DND-41 (cell line): ENCODE results near the gene RALGDS.

ENCODE experiments used
- EZH2 ChIP-seq: IDR thresholded peaks from 3 replicates; pipeline ENCODE4 v1.6.1; 2012; ENCODE audit warnings: borderline replicate concordance, low read depth, mild to moderate bottlenecking, moderate library complexity, low read length, inconsistent platforms; ENCODE audit not compliant: severe bottlenecking
- TF ChIP-seq, protein P1 (sequence below): IDR thresholded peaks from 2 replicates; pipeline ENCODE4 v1.5.1; 2012; ENCODE audit warnings: borderline replicate concordance, low read length, moderate library complexity, mild to moderate bottlenecking; ENCODE audit not compliant: poor library complexity, severe bottlenecking; ENCODE audit errors: extremely low read depth

GRCh38 chr9:133057553-133057952 lies 63.5 kb downstream of the RALGDS start:
- no peak for TF ChIP-seq EZH2
- TF ChIP-seq, protein P1, sequence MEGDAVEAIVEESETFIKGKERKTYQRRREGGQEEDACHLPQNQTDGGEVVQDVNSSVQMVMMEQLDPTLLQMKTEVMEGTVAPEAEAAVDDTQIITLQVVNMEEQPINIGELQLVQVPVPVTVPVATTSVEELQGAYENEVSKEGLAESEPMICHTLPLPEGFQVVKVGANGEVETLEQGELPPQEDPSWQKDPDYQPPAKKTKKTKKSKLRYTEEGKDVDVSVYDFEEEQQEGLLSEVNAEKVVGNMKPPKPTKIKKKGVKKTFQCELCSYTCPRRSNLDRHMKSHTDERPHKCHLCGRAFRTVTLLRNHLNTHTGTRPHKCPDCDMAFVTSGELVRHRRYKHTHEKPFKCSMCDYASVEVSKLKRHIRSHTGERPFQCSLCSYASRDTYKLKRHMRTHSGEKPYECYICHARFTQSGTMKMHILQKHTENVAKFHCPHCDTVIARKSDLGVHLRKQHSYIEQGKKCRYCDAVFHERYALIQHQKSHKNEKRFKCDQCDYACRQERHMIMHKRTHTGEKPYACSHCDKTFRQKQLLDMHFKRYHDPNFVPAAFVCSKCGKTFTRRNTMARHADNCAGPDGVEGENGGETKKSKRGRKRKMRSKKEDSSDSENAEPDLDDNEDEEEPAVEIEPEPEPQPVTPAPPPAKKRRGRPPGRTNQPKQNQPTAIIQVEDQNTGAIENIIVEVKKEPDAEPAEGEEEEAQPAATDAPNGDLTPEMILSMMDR: no peak
